Esophagus squamous epithelium (tissue), 4 donors: Measurements from ENCODE around the gene SMIM17.

Source experiments
- CTCF ChIP-seq, 6 experiments: fragments of 450-650 bp in 4 of 6; fragments of 200-600 bp in 2 of 6; sonication (generic) in 2 of 6; IDR thresholded peaks; one replicate each; pipeline ENCODE4 v1.5.1; 2016 to 2019; ENCODE audit warnings: antibody characterized with exemption in 6 of 6, mild to moderate bottlenecking in 4 of 6, moderate library complexity in 4 of 6
- POLR2A ChIP-seq, 4 donors: fragments of 450-650 bp; IDR thresholded peaks; one replicate each; pipeline ENCODE4 v1.6.1; 2017; ENCODE audit warnings: antibody characterized with exemption in 4 of 4, mild to moderate bottlenecking in 4 of 4, moderate library complexity in 3 of 4

- TF ChIP-seq CTCF (IDR thresholded peaks at IDR 0.05) (no peak), POLR2A (IDR thresholded peaks at IDR 0.05) (no peak)
Observed at GRCh38 chr19:56642711-56643459, at the start of gene SMIM17.
